PC-9 (cell line): ENCODE results near the gene EIF4EBP3. TPM values are rescaled to one million over a fixed set of nuclear protein-coding genes. Genes with fewer than 3 reads are reported as not detected.
"Not testable (repeated sequence)": the region's sequence is repeated elsewhere in the genome, so short reads cannot be mapped to it uniquely, and the experiment has no call there.

ENCODE experiments used
- BruUV-seq: library from RNA; stranded (reverse); fragments of 400-500 nt; replicated peaks from 2 replicates; lab custom pipeline; 2021; lab: Mats Ljungman, UMichigan
- CTCF ChIA-PET: fragments of 300-600 bp; sonication (Branson Sonifier 250); formaldehyde crosslinking; loops from one replicate; lab custom pipeline; 2022; ENCODE audit warnings: antibody characterized with exemption; lab: Charles Lee
- POLR2A ChIA-PET: fragments of 300-600 bp; sonication (Branson Sonifier 250); formaldehyde crosslinking; loops from one replicate; lab custom pipeline; 2022; ENCODE audit warnings: antibody characterized with exemption; ENCODE audit not compliant: unreplicated experiment; lab: Charles Lee
- DNase-seq, 2 experiments: peaks; one replicate each; pipeline versions ENCODE4 v3.0.0 to v3.0.0-alpha.2; 2015 to 2022; ENCODE audit warnings: mixed read lengths in 1 of 2
- H2AFZ ChIP-seq: fragments of 200-600 bp; sonication (generic); 2 replicates; pipeline ENCODE4 v1.8.1; 2017; ENCODE audit warnings: antibody characterized with exemption
- H3F3A ChIP-seq: fragments of 200-600 bp; sonication (generic); 2 replicates; pipeline ENCODE4 v1.8.1; 2017; ENCODE audit warnings: antibody characterized with exemption, mild to moderate bottlenecking, low read depth; ENCODE audit not compliant: insufficient read depth
- H3K27ac ChIP-seq: fragments of 200-600 bp; sonication (generic); 2 replicates; pipeline ENCODE4 v1.6.1; 2016; ENCODE audit warnings: mixed run types
- H3K27me3 ChIP-seq: fragments of 200-600 bp; sonication (generic); 2 replicates; pipeline ENCODE4 v1.6.1; 2016; ENCODE audit warnings: low read depth, mixed run types; ENCODE audit not compliant: insufficient read depth
- H3K36me3 ChIP-seq: fragments of 200-600 bp; sonication (generic); 2 replicates; pipeline ENCODE4 v1.6.1; 2016; ENCODE audit warnings: low read depth, mixed run types
- H3K4me1 ChIP-seq: fragments of 200-600 bp; sonication (generic); replicated peaks from 2 replicates; pipeline ENCODE4 v1.6.1; 2016; ENCODE audit warnings: mixed run types; ENCODE audit not compliant: insufficient read depth
- H3K4me2 ChIP-seq: fragments of 200-600 bp; sonication (generic); 2 replicates; pipeline ENCODE4 v1.6.1; 2017; ENCODE audit warnings: mixed run types
- H3K4me3 ChIP-seq: fragments of 200-600 bp; sonication (generic); 2 replicates; pipeline ENCODE4 v1.6.1; 2016; ENCODE audit warnings: mixed run types
- H3K79me2 ChIP-seq: fragments of 200-600 bp; sonication (generic); 2 replicates; pipeline ENCODE4 v1.6.1; 2017; ENCODE audit warnings: low read depth, mixed run types
- H3K9me2 ChIP-seq: fragments of 200-600 bp; sonication (generic); 2 replicates; pipeline ENCODE4 v1.8.1; 2017; ENCODE audit warnings: mild to moderate bottlenecking; ENCODE audit not compliant: insufficient read depth
- H3K9me3 ChIP-seq: fragments of 200-600 bp; sonication (generic); 2 replicates; pipeline ENCODE4 v1.8.1; 2016; ENCODE audit warnings: low read depth; ENCODE audit not compliant: insufficient read depth
- H4K20me1 ChIP-seq: fragments of 200-600 bp; sonication (generic); 2 replicates; pipeline ENCODE4 v1.8.1; 2017; ENCODE audit not compliant: insufficient read depth
- EZH2 ChIP-seq: fragments of 200-600 bp; sonication (generic); IDR thresholded peaks from 2 replicates; pipeline ENCODE4 v1.8.0; 2017; ENCODE audit warnings: antibody characterized with exemption, low read depth
- intact Hi-C: fragments of 100-400 bp; cut with micrococcal nuclease; formaldehyde crosslinking; loops from one replicate; pipeline ENCODE4 v1.10.0; 2022; ENCODE audit not compliant: unreplicated experiment
- total RNA-seq: library from RNA; stranded (reverse); gene quantifications from 2 replicates; pipeline ENCODE4 v1.2.3, GENCODE V29; 2021
- TF ChIP-seq, protein P1 (sequence below): fragments of 200-600 bp; sonication (generic); conservative IDR thresholded peaks from 2 replicates; pipeline ENCODE4 v1.6.1; 2017; ENCODE audit warnings: mixed run types, antibody characterized with exemption, mild to moderate bottlenecking, moderate library complexity

The EIF4EBP3 gene
- total RNA-seq, 1 experiment from 2014 or later, result 5.6 TPM

DNA sequence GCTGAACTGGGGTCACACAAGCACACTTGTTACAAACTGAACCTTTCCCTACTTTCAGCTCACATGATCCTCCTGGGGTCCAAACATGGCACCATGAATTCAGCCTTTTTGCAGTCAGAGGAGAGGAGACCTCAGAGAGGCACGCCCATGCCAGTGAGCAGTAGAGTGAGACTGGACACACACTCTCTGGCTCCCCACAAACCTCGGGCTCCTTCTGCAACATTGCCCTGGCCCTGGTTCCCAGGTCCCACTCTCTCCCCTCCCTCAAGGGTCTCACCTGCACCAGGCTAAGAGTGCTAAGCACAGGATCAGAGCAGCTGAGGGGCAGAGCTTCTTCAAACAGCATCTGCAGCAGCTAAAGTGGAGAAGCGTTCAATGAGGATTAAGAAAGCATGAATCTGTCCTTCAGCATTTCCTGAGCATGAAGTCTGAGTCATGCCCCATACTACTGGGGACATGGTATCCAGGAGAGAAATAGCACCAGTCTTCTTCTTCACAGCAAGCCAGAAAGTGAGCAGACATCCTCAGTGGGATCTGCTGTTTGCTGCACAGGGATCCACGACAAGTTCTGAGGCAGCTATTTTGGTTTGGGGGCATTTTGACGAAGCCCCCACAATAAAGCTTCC lies 44.4 kb downstream of the EIF4EBP3 start:
- Histone ChIP-seq H3K9me2 (0 out of 2 replicates have a peak, but pooled peaks cover 3% of the 10 kb centered on the region), H3K4me3 (no peak overlapping the region), H4K20me1 (no peaks in the 10 kb centered on the region), H3K36me3 (no peaks in the 10 kb centered on the region), H3K27me3 (no peaks in the 10 kb centered on the region), H3K79me2 (no peaks in the 10 kb centered on the region), H3K27ac (no peak overlapping the region), H3K4me1 (no peaks in the 10 kb centered on the region), H3K4me2 (peak overlapping the region; percentile 46; the same call in 1 of the 2 replicates), H3K9me3 (no peaks in the 10 kb centered on the region), H2AFZ (0 out of 2 replicates have a peak overlapping the region, but pooled peaks have one; percentile 58), H3F3A (no peaks in the 10 kb centered on the region)
- no TSS peak for BruUV-seq
- no peak for DNase-seq
- intact Hi-C loops, result no loop called here
- ChIA-PET POLR2A (no interaction called here), CTCF (no interaction called here)
- no peak for TF ChIP-seq EZH2
- TF ChIP-seq, protein P1, sequence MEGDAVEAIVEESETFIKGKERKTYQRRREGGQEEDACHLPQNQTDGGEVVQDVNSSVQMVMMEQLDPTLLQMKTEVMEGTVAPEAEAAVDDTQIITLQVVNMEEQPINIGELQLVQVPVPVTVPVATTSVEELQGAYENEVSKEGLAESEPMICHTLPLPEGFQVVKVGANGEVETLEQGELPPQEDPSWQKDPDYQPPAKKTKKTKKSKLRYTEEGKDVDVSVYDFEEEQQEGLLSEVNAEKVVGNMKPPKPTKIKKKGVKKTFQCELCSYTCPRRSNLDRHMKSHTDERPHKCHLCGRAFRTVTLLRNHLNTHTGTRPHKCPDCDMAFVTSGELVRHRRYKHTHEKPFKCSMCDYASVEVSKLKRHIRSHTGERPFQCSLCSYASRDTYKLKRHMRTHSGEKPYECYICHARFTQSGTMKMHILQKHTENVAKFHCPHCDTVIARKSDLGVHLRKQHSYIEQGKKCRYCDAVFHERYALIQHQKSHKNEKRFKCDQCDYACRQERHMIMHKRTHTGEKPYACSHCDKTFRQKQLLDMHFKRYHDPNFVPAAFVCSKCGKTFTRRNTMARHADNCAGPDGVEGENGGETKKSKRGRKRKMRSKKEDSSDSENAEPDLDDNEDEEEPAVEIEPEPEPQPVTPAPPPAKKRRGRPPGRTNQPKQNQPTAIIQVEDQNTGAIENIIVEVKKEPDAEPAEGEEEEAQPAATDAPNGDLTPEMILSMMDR, result no peak

DNA sequence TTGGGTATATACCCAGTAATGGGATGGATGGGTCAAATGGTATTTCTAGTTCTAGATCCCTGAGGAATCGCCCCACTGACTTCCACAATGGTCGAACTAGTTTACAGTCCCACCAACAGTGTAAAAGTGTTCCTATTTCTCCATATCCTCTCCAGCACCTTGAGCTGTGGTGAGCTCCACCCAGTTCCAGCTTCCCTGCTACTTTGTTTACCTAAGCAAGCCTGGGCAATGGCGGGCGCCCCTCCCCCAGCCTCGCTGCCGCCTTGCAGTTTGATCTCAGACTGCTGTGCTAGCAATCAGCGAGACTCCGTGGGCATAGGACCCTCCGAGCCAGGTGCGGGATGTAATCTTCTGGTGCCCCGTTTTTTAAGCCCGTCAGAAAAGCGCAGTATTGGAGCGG lies 45.6 kb downstream of the EIF4EBP3 start:
- POLR2A ChIA-PET, result not testable (repeated sequence)

DNA sequence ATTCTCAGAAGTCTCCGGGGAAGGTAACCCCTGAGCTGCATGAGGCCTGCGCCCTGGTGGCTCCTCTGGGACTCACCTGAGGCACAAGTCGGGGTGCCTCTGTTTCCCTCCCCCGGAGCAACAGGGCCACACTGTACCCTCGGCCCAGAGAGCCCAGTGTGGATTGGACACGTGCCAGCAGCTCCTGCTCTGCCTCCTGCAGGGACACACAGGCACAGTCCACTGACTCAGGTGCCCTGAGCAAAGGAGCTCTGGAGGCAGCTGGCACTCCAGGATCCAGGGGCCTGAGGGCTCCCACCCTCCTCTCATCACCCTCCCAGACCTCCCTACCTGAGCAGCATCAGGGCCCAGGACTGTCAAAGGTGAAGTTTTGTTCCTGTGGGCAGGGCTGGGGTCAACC lies 46.7 kb downstream of the EIF4EBP3 start:
- no peaks in the 10 kb centered on the region for H4K20me1 ChIP-seq
- BruUV-seq, result no TSS peak
- no peak overlapping the region for H3K27ac ChIP-seq
- H3K4me1 ChIP-seq, result no peaks in the 10 kb centered on the region
- no peaks in the 10 kb centered on the region for H3F3A ChIP-seq
- no peak for TF ChIP-seq EZH2
- TF ChIP-seq, protein P1, result no peak
- H3K9me3 ChIP-seq, result no peaks in the 10 kb centered on the region
- no peaks in the 10 kb centered on the region for H3K27me3 ChIP-seq
- no peak for DNase-seq
- H3K4me2 ChIP-seq, result no peak overlapping the region
- H2AFZ ChIP-seq, result no peak overlapping the region
- CTCF ChIA-PET, result interaction anchor here (0.6 kb wide), 1 partner anchor 64 kb away, joined by 4 read pairs; no protein-coding TSS in a partner anchor
- H3K9me2 ChIP-seq, result no peaks in the 10 kb centered on the region
- H3K79me2 ChIP-seq, result no peaks in the 10 kb centered on the region
- H3K4me3 ChIP-seq, result no peak overlapping the region
- POLR2A ChIA-PET, result no interaction called here
- no peaks in the 10 kb centered on the region for H3K36me3 ChIP-seq
- intact Hi-C loops, result no loop called here

More for the DNA sequence above, 45.6 kb downstream of the EIF4EBP3 start:
- H3K4me1 ChIP-seq, H3K27ac ChIP-seq, H3K27me3 ChIP-seq, intact Hi-C loops, H3K79me2 ChIP-seq, BruUV-seq, H2AFZ ChIP-seq, H3K4me3 ChIP-seq, CTCF ChIA-PET, H4K20me1 ChIP-seq, H3K36me3 ChIP-seq, H3K9me2 ChIP-seq, H3K9me3 ChIP-seq, H3F3A ChIP-seq, H3K4me2 ChIP-seq: not testable (repeated sequence)
- DNase-seq, result peak in 1 of 2 experiments; percentile 18
